ENCODE data around the gene NVL. TPM values are rescaled to one million over a fixed set of nuclear protein-coding genes. Genes with fewer than 3 reads are reported as not detected.

The NVL gene
- total and polyA plus RNA-seq, 2 of the 8 experiments (the other 6 are each of a cell fraction or from before 2014, with no cell fraction given): 22.7 to 45.8 TPM

GRCh38 chr1:224185208-224185607, 144.8 kb downstream of the NVL start:
- Histone ChIP-seq H4K5ac (ENCODE audit: insufficient read length, low read depth, low read length) (no peak overlapping the region), H3K4ac (replicated peaks; ENCODE audit: insufficient read length, low read depth, low read length) (no peak overlapping the region), H3K14ac (ENCODE audit: insufficient read length) (no peak overlapping the region), H2BK5ac (ENCODE audit: low read depth, low read length) (no peak overlapping the region), H3K4me1 (replicated peaks in 1 of 4; ENCODE audit: control insufficient read depth in 3 of 4, insufficient read depth in 4 of 4, low read length in 3 of 4) (peaks cover 0 to 6% (median 3%) of the 10 kb centered on the region in 4 experiments; a peak in 4 of 7 replicates), H3K4me2 (ENCODE audit: insufficient read depth in 1 of 2, low read depth in 2 of 2, low read length in 2 of 2) (peak overlapping the region in 1 of 2 experiments; percentile 86; a peak in 1 of 4 replicates), H3K9ac (replicated peaks in 1 of 4; ENCODE audit: extremely low read depth in 1 of 4, low read depth in 3 of 4, low read length in 3 of 4) (no peak overlapping the region), H2AK5ac (ENCODE audit: low read depth, low read length) (no peak overlapping the region), H3K56ac (replicated peaks; ENCODE audit: insufficient read length, low read depth, low read length) (no peak overlapping the region), H3K23ac (ENCODE audit: insufficient read length) (no peak overlapping the region), H4K8ac (ENCODE audit: extremely low read depth, insufficient read depth, low read length) (no peak overlapping the region), H3K9me3 (ENCODE audit: insufficient read depth in 2 of 2, low read depth in 1 of 2, low read length in 1 of 2) (peaks cover 0 to 2% of the 10 kb centered on the region in 2 experiments; a peak in 1 of 4 replicates), H3K36me3 (ENCODE audit: control insufficient read depth in 2 of 4, insufficient read depth in 4 of 4, low read length in 3 of 4) (peaks cover 0 to 10% (median 1%) of the 10 kb centered on the region in 4 experiments; a peak in 2 of 8 replicates), H3K23me2 (ENCODE audit: low read depth, low read length) (peaks cover 9% of the 10 kb centered on the region; the same call in 1 of the 2 replicates), H2BK120ac (replicated peaks; ENCODE audit: low read depth, low read length) (no peak overlapping the region), H3K27ac (ENCODE audit: low read depth, low read length) (no peak overlapping the region), H3K27me3 (replicated peaks in 1 of 4; ENCODE audit: control insufficient read depth in 3 of 4, extremely low read depth in 1 of 4, insufficient read depth in 3 of 4, low read length in 3 of 4) (no peaks in the 10 kb centered on the region), H2BK12ac (ENCODE audit: low read depth, low read length) (no peak overlapping the region; the same call in 1 of the 2 replicates), H2BK15ac (ENCODE audit: low read length) (no peak overlapping the region), H3K18ac (ENCODE audit: extremely low read depth, low read length) (no peak overlapping the region), H4K20me1 (replicated peaks in 1 of 2; ENCODE audit: control insufficient read depth in 1 of 2, insufficient read depth in 2 of 2, low read length in 2 of 2) (peaks cover 0 to 5% of the 10 kb centered on the region in 2 experiments), H3K4me3 (ENCODE audit: extremely low read depth in 1 of 4, insufficient read depth in 2 of 4, low read depth in 3 of 4, low read length in 4 of 4) (no peak overlapping the region; a peak in 1 of 8 replicates), H2AFZ (ENCODE audit: low read length) (no peak overlapping the region), H4K91ac (replicated peaks; ENCODE audit: insufficient read length, low read length) (no peak overlapping the region), H3K79me1 (ENCODE audit: low read depth, low read length) (peaks cover 2% of the 10 kb centered on the region; the same call in 1 of the 2 replicates), H2BK20ac (ENCODE audit: low read length) (no peak overlapping the region), H3K79me2 (ENCODE audit: control insufficient read depth in 1 of 2, insufficient read depth in 2 of 2, low read length in 2 of 2) (peaks cover 4 to 66% of the 10 kb centered on the region in 2 experiments)
- DNase-seq (ENCODE audit: low read depth in 1 of 2, low spot score in 2 of 2) (no peak), FAIRE-seq (no peak)
- TF ChIP-seq MAFK (IDR thresholded peaks at IDR 0.05; ENCODE audit: low read depth, low read length) (no peak), SIX5 (IDR thresholded peaks at IDR 0.05; ENCODE audit: low read depth, low read length) (no peak), FOSL1 (IDR thresholded peaks at IDR 0.05; ENCODE audit: insufficient read depth, low read depth, low read length) (no peak), EGR1 (IDR thresholded peaks at IDR 0.05; ENCODE audit: borderline replicate concordance, low read depth, low read length) (no peak), JUN (IDR thresholded peaks at IDR 0.05; ENCODE audit: low read depth, low read length) (no peak), HDAC2 (IDR thresholded peaks at IDR 0.05; ENCODE audit: borderline replicate concordance in 1 of 2, low read depth in 2 of 2, low read length in 2 of 2) (no peak), RNF2 (IDR thresholded peaks at IDR 0.05; ENCODE audit: borderline replicate concordance, low read depth, low read length, missing control alignments, poor library complexity, severe bottlenecking) (no peak), GABPA (IDR thresholded peaks at IDR 0.05; ENCODE audit: borderline replicate concordance, insufficient read depth, low read length) (no peak), RAD21 (IDR thresholded peaks at IDR 0.05 in 1 of 2, conservative IDR thresholded peaks at IDR 0.05 in 1 of 2; ENCODE audit: low read depth in 2 of 2, low read length in 2 of 2) (no peak)
- WGBS, 2 experiments (ENCODE audit: extremely low coverage in 1 of 2, insufficient coverage in 1 of 2, insufficient read length in 1 of 2, insufficient replicate concordance in 2 of 2, low coverage in 1 of 2, low lambda C conversion rate in 2 of 2, missing lambda C conversion rate in 1 of 2): 98% methylated on average over 8 of the region's 8 CpGs; no CpG with 5 or more reads in 1 of the 2 experiments
- POLR2A ChIA-PET (ENCODE audit: partially characterized antibody): interaction anchor here (0.8 to 1.7 kb wide), 3 partner anchors 18 to 33 kb away, joined by 3 to 4 read pairs (median 3); no protein-coding TSS in a partner anchor
- CTCF ChIA-PET (ENCODE audit: partially characterized antibody): interaction anchor here (0.5 to 1.3 kb wide), 3 partner anchors 10 to 74 kb away, joined by 3 to 5 read pairs (median 4); no protein-coding TSS in a partner anchor

All from H1 (cell line).